ENCODE results near the gene CCR8.

DNA sequence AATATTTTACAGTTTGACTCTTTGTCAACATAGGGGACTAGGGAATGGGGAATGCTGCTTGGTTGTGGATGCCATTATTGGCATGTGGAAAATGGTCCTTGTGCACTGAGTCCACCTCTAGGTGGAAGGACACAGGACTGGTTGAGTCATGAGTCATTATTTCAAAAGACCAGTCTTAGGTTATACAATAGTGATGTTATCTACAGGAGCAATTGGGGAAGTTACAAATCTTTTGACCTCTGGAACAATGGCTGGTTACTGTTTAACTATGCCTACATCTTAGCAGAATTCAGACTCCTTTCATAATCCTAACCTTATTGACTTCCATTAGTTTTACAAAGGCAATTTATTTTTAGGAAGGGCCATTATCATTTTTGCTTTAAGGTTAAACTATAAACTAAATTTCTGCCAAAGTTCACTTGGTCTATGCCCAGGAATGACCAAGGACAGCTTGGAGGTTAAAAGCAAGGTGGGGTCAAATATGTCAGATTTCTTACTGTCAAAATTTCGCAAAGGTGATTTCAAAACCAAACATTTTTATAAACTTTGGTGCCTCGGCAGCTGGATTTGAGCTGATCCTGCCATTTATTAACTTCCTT, 11.8 kb upstream of the CCR8 start:
- TF ChIP-seq, protein P1, sequence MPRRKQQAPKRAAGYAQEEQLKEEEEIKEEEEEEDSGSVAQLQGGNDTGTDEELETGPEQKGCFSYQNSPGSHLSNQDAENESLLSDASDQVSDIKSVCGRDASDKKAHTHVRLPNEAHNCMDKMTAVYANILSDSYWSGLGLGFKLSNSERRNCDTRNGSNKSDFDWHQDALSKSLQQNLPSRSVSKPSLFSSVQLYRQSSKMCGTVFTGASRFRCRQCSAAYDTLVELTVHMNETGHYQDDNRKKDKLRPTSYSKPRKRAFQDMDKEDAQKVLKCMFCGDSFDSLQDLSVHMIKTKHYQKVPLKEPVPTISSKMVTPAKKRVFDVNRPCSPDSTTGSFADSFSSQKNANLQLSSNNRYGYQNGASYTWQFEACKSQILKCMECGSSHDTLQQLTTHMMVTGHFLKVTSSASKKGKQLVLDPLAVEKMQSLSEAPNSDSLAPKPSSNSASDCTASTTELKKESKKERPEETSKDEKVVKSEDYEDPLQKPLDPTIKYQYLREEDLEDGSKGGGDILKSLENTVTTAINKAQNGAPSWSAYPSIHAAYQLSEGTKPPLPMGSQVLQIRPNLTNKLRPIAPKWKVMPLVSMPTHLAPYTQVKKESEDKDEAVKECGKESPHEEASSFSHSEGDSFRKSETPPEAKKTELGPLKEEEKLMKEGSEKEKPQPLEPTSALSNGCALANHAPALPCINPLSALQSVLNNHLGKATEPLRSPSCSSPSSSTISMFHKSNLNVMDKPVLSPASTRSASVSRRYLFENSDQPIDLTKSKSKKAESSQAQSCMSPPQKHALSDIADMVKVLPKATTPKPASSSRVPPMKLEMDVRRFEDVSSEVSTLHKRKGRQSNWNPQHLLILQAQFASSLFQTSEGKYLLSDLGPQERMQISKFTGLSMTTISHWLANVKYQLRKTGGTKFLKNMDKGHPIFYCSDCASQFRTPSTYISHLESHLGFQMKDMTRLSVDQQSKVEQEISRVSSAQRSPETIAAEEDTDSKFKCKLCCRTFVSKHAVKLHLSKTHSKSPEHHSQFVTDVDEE (CRISPR knock-in tag; IDR thresholded peaks at IDR 0.05) = no peak
- TF ChIP-seq ZC3H10 (CRISPR knock-in tag; IDR thresholded peaks at IDR 0.05) (no peak), ZNF8 (CRISPR knock-in tag; IDR thresholded peaks at IDR 0.05) (no peak), OSR1 (CRISPR knock-in tag; IDR thresholded peaks at IDR 0.05) (no peak), SNAI2 (CRISPR knock-in tag; IDR thresholded peaks at IDR 0.05) (no peak), ZFP30 (CRISPR knock-in tag; IDR thresholded peaks at IDR 0.05) (no peak), RARB (CRISPR knock-in tag; IDR thresholded peaks at IDR 0.05) (no peak), ZFP3 (CRISPR knock-in tag; IDR thresholded peaks at IDR 0.05) (no peak)
- TF ChIP-seq, protein P2, sequence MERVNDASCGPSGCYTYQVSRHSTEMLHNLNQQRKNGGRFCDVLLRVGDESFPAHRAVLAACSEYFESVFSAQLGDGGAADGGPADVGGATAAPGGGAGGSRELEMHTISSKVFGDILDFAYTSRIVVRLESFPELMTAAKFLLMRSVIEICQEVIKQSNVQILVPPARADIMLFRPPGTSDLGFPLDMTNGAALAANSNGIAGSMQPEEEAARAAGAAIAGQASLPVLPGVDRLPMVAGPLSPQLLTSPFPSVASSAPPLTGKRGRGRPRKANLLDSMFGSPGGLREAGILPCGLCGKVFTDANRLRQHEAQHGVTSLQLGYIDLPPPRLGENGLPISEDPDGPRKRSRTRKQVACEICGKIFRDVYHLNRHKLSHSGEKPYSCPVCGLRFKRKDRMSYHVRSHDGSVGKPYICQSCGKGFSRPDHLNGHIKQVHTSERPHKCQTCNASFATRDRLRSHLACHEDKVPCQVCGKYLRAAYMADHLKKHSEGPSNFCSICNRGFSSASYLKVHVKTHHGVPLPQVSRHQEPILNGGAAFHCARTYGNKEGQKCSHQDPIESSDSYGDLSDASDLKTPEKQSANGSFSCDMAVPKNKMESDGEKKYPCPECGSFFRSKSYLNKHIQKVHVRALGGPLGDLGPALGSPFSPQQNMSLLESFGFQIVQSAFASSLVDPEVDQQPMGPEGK (CRISPR knock-in tag; IDR thresholded peaks at IDR 0.05; ENCODE audit: borderline replicate concordance) = no peak
